ENCODE data around the gene MOB1B.

- TF ChIP-seq POLR2AphosphoS5 (IDR thresholded peaks at IDR 0.05): no peak
- no peak for TF ChIP-seq CTCF (IDR thresholded peaks at IDR 0.05)
- no peak for TF ChIP-seq POLR2A (IDR thresholded peaks at IDR 0.05)
These were observed 81.9 kb downstream of the MOB1B start for GRCh38 chr4:70984106-70984505.

Data from upper lobe of left lung (tissue), 4 donors.